GM03348 (cell line): ENCODE data around the gene NOTCH2.
A peak's percentile ranks its signal among the peaks of the same experiment; 100 is the strongest.

Experiments used
- DNase-seq: peaks from one replicate; pipeline ENCODE4 v3.0.0; 2012; ENCODE audit warnings: low spot score

The NOTCH2 gene

DNA sequence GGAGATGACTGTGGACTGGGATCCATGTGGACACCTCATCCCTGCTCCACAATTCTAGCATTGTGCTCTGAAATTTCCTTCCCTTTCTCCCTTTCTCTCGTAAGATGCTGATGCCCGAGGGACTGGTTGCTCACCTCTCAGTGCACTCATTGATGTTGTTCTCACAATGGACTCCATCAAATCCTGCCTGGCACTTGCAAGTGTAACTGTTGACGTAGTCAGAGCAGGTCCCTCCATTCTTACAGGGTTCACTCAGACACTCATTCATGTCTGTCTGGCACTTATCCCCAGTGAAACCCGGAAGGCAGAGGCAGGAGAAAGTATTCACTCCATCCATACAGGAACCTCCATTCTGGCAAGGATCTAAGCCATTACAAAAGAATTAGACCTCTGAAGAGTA lies 128.1 kb downstream of the NOTCH2 start:
- DNase-seq, result no peak

DNA sequence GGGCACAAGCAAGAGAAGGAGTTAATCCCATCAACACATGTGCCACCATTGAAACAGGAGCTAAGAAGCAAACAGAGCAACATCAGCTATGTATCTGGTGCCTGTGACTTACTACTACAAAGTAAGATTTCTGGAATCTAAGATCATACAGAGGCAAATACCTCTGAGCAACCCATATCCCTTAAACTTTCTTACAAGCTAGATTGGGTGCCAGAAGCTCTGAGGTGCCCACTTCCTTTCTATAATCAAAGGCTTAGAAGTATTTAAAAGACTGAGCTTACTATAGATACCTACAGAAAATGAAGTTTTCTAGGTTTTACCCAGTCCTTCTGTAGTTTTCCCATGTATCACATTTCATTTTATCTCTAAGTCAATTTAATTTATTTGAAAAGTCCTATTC lies 128.8 kb downstream of the NOTCH2 start:
- DNase-seq, result no peak

DNA sequence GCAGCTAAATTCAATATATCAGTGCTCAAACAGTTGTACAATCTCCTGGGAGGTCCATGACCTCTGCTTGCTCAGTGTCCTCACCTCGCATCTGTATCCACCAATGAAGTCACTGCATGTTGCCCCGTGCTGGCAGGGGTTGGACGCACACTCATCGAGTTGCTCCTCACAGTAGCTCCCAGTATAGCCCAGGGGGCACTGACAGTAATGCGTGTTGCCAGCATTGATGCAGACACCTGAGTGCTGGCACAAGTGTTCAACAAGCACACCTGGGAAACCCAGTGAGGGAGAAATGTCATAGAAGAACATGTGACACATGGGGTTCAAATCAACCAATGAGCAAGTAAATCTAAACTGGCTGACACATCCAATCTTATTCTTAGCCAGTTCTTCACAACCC lies 132.3 kb downstream of the NOTCH2 start:
- DNase-seq, result no peak

DNA sequence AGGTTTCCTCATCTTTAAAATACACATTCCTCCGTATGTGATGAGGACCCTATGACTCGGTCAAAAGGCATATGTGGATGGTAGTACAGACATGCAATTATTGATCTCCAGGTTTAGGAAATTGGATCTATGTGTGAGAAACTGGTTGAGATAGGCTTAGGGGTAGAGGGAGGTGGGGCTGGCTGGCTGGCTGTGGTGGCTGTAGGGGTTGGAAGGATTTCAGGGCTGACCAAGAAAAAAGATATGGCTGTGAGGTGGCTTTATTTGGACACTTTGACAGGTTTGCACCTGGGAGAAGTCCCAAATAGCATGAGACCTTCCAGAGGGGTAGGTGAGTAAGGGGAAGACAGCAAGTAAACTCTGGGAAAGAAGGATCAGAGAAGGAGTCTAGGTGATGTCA lies 133.5 kb downstream of the NOTCH2 start:
- no peak for DNase-seq

DNA sequence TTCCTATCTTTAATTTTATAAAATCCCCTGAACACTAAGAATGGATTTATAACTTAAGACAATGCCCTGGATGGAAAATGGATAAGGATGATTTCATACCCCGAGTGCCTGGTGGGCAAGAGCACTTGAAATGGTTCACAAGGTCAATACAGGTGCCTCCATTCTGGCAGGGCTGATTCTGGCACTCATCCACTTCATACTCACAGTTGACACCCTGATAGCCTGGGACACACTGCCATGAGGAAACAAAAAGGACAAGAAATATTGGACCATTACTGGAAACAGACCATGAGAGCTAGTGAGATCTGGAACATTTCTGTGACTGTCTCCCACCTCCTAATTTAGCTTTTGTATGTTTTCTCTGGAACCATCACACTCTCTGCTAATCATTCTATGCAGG lies 134.1 kb downstream of the NOTCH2 start:
- no peak for DNase-seq

DNA sequence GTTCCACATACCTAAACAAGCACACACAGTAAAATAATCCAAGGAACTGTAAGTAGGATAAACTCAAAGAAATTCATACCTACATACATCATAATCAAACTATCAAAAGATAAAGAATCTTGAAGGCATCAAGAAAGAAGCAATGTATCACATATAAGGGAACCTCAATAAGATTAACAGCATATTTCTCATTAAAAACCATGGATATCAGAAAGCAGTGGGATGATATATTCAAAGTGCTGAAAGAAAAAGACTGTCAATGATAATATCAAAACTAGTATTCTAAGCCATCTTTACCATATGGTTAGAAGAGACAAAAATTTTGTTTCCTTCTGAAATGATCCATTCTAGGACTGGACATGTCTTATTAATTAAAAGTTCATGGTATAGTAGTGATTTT lies 136.1 kb downstream of the NOTCH2 start:
- no peak for DNase-seq

DNA sequence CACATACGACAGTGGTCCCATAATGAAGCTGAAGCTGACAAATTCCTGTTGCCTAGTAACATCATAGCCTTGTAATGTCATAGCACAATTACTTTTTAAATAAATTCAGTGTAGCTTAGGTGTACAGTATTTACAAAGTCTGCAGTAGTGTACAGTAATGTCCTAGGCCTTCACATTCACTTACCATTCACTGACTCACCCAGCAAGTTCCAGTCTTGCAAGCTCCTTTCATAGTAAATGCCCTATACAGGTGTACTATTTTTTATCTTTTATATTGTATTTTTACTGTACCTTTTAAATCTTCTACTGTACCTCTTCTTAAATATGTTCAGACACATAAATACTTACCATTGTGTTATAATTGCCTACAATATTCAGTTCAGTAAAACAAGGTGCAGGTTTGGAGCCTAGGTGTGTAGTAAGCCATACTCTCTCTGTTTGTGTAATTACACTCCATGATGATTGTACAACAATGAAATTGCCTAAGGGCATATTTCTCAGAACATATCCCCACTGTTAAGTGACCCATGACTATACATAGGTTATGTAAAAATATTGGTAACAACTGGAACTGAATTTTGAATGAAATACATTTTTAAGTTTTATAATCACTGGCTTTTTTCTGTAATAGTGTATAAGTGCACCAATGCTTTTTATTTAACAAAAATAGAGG lies 139.7 kb downstream of the NOTCH2 start:
- DNase-seq, result no peak

DNA sequence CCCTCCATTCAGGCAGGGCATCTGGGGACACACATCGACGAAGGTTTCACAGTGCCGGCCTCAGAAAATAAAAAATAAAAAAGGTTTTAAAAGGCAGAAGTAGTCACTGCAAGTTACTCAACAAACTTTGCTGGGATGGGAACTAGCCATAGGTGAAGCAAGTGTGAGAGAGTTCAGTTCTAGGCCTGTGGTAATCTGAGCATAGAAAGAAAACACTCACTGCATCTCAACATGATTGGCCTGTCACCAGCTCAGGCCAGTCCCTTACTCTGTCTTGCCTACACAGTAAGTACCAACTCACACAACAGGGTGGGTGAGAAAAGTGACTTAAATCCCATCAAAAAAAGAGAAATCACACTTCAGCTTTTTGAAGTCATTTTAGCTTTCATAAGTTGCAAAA lies 142.9 kb downstream of the NOTCH2 start:
- DNase-seq, result no peak

DNA sequence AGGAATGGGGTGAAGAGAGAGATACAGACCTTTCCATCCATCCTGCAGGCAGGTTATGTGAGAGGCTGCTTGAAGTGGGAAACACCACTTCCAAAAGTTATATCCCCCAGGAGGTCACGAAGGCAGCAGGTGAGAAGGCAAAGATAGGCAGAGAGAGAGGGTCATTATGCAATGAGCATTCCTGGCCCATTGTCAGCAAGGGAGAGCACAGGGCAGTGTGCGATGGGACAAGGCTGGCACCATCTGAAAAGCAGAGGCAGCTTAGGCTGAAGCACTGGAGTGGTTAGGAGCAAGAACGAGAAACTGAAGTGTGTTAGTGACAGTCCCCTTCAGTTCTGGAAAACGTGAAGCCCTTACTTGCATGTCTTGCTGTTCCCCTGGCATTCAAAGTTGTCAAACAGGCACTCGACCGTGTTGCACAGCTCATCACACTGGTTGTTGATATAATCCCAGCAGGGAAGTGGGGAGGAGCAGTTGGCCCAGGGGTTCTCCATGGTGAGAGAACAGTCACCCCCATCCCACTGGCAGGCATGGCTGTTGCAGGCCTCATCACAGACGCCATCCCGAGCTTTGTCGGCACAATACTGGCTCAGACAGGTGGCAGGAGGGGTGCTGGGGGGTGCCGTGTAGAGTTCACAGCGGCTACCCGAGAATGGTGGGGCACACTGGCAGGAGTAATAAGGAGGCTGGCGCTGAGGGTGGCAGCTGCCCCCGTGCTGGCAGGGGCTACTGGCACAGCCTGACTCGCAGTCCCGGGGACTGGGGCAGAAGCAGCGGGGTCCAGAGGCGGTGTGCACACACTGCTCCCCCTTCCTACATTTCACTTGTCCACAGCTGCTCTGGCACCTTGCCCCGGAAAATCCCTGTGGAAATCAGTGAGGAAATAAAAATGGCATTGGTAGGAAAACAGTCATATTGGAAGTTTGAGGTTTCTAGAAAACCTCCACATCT lies 144.2 kb downstream of the NOTCH2 start:
- DNase-seq, result no peak

DNA sequence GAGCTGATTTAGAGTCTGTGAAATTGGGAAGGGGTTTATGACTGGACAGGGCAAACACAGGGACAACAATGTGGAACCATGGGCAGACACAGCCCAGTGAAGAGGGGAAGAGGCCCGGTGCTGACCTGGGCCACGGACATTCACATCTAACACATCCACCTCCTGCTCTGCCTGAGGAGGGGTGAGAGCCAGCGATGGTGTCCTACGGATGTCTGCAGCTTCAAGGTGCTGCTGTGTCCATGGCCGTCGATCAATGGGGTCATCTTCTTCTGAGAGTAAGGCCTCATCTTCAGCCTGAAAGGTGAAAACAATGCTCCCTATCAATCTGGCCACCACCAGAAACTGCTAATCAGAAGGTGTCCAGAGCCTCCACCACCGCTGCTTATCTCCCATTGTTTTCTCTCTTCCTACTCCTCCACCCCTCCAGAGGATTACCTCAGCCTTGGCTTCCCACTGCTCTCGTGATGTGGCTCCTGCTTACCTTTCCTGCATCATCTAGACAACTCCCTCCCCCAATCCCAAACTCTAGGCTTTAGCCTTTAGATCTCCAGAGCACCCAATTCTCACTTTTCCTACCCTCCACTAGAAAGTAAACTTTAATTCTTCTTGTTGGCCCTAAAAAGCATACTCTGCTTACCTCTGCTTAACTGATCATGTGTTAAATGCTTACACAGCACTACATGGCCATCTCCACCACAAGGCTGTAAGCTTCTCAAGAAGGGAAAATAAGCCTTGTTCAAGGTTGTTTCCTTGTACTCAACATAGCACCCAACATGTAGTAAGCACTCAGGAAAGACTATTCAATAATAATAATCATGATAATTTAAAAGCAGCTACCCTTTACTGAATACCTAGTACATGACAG lies 149.1 kb downstream of the NOTCH2 start:
- DNase-seq, result no peak

DNA sequence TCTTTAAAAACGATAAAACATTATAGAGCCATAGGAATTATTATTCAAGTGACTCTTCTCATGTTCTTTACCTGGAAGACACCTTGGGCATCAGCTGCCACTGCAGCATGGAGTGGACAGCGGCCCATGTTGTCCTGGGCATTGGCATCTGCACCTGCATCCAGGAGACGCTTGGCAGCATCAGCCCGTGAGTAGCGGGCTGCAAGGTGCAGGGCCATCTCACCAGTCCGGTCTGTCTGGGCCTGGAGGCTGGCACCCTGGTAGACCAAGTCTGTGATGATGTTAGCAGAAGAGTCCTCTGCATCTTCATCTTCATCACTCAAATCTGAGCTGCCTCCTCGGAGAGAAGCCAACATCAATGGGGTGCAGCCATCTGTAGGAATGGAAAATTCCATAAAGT lies 150.2 kb downstream of the NOTCH2 start:
- DNase-seq, result no peak

DNA sequence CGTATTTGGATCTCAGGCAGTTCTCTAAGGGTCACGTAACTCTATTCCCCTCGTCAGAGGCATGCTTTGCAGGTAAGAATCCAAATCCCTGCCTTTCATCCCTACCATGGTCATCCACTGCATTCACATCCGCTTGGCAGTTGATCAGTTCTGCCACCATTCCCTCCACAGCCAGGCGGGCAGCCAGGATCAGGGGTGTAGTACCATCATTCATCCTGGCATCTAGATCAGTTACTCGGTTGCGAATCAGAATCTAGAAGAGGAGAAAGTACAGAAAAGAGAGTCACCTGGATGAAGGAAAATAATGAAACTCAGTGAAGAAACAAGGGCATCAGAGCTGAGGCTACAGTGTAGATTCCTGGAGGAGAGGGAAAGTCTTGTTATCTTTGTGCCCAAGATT lies 151.2 kb downstream of the NOTCH2 start:
- no peak for DNase-seq

DNA sequence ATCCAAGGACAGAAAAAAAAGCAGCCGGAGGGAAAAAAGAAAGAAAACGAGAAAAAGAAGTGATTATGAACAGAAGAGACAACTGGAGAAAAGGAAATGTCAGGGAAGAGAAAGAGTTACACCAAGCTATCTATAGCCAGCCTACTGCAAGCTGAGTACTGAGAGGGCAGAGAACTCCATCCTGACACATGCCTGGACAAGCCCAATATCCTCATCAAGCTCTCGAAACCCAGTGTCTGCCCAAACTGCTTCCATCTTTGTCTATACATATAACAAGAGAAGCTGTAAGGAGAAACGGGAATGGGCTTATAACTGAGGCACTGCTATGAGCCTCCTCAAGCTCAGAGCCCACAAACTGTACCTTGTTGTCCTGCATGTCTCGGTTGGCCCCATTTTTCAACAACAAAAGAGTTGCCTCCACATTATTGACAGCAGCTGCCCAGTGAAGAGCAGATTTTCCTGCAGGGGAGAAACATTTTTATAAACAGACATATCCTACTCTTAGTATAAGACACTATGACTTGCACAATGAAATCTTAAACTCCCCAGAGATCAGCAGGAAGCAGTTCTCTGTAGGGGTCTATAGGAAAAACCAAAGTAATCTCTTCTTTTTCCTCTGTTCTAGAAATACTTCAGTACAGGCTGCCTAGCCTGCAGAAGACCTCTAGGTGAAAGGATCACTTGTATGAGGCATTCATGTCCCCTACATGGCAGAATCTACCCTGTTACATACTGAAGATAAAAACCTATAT lies 152.0 kb downstream of the NOTCH2 start:
- no peak for DNase-seq

DNA sequence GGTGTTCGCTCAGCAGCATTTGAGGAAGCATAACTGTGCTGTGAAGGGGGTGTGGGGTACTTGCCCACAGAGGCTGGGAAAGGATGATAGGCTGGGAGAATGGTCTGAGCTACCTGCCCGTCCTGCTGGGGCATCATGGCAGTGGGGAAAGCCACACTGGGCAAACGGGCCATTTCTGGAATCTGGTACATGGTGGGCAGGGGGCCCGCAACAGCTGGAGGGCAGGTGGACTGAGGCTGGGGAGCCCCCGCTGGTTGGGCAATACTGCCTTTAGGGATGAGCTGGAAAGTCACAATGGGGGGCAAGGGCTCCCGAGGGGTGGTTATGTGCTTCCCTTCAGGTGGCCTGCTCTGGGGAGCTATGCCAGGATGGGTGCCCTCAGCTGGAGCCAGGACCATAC lies 153.9 kb downstream of the NOTCH2 start:
- DNase-seq, result no peak

DNA sequence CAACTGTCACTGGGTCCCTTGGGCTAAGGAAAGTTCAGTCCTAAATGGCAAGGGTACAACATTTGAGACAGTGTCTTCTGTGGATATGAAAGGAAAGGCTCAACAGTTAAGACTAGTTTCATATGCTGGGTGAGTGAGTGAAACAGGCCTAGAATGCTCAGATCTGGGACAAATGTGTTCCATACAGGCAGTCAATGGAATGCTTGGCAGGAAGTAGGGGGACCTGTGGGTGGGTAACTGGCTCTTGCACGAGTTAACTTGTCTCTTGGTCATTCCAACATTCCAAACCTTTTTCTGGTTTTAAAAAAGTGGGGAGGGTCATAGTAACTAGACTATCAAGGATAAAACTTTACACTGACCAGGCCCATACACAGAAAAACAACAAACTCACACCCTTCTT lies 155.4 kb downstream of the NOTCH2 start:
- DNase-seq, result peak; percentile 51

DNA sequence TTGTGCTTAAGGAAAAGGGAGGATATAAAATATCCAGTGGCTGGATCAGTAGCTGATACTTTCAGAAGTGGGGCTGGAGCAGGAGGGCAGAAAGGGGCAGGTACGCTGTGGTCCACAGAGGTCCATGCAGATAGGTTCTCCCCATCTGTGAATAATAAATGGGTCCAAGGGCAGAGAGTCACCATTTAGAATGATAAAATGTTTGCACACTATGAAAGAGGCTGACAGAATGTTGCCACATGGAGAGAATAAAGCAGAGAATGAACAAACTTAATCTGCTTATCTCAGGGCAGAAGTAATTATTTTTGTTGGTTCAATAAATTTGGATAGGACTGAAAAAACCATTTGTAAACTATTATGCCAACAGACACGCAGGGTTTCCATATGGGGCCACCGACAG lies 156.5 kb downstream of the NOTCH2 start:
- no peak for DNase-seq

DNA sequence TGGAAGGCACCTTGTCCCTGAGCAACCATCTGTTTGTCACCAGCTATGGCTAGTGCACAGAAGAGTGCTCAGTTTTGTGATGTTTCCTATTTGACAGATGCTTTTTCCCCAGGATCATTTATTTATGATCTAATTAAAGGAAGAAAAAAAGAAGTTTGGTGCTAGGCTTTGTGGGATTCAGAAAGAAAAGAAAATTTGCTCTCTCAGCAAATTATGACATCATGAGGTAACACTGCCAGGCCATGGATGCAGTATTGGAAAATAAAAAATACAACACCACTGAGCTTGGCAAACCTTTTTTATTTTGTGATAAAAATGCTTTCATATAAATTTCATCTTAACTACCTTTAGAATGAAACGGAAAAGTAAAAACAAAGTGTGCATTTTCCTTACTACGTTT lies 157.7 kb downstream of the NOTCH2 start:
- no peak for DNase-seq

DNA sequence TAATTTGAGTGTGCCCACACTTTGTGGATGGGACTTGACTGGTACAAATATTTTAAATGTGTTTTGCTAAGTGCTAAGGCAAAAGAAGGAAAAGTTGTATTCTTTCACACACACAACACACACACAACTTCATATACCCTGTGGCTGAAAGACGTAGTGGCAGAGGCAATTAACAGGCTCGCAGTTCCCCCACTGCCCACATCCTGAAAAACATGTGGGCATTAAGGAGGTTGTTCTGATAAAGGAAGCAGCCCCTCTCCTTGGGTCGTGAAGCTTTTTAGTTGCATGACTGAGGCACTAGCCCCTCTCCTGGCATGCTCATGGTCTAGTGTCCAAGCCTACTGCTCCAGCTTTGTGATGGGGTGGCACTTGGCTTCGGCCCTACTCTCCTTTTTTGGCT lies 158.8 kb downstream of the NOTCH2 start:
- no peak for DNase-seq

DNA sequence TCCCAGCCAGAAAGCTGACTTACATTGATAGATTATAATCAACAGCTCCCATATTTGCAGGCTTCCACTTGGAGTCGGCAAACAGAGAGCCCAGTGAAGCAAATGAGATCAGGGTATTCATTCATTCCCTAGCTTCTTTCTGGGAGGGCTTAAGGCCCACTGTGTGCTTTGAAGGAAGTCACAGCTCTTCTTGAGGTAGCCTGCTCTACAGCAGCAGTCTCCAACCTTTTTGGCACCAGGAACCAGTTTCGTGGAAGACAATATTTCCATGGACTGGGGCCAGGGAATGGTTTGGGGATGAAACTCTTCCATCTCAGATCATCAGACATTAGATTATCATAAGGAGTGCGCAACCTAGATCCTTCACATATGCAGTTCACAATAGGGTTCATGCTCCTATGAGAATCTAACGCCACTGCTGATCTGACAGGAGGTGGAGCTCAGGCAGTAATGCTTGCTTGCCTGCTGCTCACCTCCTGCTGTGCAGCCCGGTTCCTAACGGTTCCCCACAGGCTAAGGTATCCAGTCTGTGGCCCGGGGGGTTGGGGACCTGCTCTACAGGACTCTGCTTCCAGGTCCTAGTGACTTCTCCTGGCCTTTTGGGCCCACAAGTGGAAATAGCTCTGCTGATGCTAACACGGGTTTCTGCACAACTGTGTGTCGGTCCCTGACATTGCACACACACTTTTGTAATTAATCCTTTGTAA lies 159.4 kb downstream of the NOTCH2 start:
- no peak for DNase-seq

DNA sequence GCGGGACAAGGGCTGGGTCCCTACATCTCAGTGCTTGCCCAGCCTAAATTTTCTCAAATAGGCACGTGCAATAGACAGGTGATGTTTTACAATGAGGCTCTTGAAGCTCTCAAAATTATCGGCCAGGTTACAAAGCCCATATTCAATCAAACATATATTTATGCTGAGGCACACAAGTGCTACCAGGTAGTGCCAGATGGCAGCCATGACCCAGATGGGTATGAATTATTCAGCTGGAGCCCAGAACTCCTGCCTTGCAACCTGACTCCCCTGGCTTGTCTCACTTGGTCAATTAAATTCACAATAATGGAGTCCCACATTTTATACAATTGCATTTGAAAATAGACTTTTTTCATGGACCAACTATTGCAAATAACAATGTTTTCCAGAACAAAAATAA lies 160.8 kb downstream of the NOTCH2 start:
- DNase-seq, result no peak

DNA sequence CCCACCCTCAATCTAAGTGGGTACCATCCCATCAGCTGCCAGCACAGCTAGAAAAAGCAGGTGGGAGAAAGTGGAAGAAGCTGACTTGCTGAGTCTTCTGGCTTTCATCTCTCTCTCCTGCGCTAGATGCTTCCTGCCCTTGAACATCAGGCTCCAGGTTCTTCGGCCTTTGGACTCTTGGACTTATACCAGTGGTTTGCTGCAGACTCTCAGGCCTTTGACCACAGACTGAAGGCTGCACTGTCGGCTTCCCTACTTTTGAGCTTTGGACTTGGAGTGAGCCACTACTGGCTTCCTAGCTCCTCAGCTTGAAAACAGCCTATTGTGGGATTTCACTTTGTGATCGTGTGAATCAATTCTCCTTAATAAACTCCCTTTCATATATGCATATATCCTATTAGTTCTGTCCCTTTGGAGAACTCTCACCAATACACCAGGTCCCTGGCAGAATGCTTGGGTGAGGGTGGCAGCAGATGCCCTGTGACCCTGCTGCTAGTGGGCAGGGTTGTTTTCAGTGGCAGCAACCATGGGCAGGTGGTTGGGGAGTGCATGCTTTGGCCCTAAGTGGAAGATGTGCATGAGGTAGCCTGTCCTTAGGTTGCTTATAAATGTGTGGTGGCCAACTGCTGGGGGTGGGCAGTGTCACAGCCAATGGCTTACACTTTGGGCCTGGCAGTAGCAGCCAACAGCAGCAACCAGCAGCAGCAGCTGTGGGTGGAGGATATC lies 162.4 kb downstream of the NOTCH2 start:
- DNase-seq, result no peak
